ENCODE measurements around the gene SPINK9.

- no peak for TF ChIP-seq CTCF (IDR thresholded peaks at IDR 0.05)
- no peak for TF ChIP-seq EP300 (IDR thresholded peaks at IDR 0.05)
- no peak for TF ChIP-seq POLR2A (IDR thresholded peaks at IDR 0.05; ENCODE audit: low read depth)
- TF ChIP-seq POLR2AphosphoS5 (IDR thresholded peaks at IDR 0.05), result no peak
These were observed 28.9 kb upstream of the SPINK9 start for GRCh38 chr5:148306446-148306845.

Measured in esophagus muscularis mucosa (tissue), 4 donors.